Measurements from ENCODE around the gene SKI.

The SKI gene

DNA sequence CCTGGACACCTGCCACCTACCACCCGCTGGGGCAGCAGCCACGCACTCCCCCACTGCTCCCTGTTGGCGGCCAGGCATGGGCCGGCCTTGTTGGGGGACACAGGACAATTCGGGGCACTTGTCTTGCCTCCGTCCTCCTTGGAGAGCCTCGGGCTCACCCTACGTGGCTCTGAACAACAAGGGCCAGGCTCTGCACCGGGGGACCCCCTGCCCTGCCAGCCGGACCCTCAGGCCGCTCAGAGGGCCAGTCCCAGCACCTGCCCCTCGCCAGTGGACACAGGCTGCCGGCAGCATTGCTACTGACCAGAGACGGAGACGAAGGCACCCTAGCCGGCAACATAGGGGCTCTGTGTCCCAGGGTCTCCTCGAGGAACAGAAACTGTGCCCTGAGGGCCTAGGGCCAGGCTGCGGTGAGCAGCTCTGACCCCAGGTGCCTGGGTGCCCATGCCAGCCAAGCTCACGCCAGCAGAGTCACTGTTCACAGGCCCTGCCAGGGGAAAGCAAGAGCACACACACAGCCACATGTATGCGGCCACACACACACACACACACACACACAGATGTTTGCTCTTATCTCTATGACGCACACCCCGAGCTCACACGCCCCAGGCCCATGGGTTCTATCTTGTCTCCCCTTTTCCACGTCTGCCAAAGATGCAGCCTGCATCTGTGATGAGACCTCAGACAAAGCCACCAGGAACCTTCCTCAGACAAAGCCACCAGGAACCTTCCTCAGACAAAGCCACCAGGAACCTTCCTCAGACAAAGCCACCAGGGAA is 117.4 kb downstream of the SKI start:
- DNase-seq = peak; percentile 41

DNA sequence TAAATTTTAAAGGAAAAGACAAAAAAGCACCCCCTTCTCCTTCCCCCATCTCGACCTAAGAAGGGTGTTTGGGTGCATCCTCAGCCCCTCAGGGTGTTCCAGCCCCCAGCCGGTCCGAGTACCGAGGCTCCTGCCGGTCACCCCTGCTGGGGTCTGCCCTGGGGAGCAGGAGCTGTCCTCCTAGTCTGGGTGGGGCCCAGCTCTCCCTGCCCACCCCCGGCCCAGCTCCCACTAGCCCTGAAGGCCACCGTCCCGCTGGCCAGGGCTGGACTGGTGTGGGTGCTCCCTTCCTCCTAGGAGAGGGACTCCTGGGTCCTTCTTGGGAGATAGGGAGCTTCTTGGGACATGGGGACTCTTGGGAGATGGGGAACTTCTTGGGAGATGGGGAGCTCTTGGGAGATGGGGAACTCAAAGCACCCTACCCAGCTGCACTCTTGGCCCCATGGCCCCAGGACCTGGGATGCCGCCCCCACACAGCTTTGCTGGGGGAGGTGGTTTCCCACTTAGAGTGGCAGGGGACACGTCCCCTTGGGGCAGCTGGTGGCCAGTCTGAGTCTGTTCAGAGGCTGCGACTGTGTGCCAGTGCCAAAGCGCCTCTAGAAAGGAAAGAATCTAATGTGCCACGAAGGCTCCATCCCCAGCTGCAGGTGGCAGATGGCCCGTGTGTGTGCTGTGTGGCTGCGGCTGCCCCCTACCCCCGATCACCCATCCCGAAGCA is 118.7 kb downstream of the SKI start:
- DNase-seq = no peak

DNA sequence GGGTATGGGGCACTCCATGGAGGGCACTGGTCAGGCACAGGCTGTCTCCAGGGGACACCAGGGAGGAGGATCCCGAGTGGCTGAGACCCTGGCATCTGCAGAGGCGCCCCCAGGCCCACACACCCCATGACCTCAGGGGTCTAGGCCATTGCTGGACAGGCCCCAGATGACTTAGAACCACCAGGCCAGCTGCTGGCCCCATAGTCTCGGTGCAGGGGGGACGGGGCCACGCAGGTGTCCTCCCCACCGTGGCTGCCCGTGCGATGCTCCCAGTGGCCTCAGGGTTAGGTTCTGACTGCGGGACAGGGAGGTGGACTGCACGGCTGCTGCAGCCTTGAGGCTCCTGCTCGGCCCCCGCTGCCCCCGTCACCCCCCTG is 119.3 kb downstream of the SKI start:
- no peak for DNase-seq

DNA sequence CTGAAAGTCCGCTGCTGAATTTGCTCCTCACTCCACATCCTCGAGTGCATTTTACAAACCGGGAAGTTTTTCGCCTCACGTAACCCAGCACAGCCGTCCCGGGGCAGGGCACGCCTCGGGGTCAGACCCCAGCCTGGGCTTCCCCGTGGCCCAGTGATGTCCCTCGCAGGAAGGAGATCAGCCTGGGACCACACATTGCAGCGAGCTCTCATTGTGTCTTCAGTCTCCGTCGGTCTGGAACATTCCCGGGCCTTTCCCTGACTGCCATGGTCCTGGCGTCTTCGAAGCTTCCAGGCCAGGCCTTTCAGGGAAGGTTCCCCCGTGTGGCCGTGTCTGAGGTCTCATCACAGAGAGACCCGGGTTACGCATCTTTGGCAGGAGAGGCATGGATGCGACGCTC is 119.8 kb downstream of the SKI start:
- DNase-seq = no peak

DNA sequence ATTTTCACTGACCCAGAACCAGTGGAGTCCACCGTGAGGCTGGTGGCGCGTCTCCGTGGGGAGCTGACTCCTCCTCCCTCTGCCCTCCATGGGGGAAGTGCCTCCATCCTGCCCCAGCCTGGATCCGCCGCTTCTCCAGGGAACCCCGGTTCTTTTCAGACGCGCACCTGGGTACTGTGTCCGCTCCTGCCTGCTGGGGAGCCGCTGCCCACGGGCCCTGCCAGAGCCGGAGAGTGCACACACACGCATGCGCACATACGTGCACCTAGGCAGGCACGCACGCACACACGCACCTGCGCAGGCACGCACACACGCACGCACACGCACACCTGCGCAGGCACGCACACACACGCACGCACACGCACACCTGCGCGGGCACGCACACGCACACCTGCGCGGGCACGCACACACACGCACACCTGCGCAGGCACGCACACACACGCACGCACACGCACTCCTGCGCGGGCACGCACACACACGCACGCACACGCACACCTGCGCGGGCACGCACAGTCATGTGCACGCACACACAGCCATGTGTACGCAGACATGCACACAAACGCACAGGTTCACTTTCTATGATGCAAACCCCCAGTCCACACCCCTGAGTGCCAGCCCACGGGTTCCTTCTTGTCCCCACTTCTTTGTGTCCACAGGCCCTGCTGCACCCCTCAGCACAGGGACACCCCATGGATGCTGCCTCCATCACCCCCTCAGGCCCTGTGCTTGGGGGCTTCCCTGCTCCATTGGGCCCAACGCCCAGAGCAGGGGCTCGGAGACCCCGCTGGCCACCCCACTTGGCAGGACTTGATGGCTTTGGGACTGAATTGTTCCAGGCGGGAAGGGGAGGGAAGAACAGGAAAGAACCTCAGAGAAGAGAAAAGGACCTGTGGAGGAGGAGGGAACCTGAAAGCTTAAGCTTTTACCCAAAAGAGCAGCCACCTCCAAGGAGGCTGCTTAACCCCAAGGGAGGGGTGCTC is 120.5 kb downstream of the SKI start:
- DNase-seq = no peak

DNA sequence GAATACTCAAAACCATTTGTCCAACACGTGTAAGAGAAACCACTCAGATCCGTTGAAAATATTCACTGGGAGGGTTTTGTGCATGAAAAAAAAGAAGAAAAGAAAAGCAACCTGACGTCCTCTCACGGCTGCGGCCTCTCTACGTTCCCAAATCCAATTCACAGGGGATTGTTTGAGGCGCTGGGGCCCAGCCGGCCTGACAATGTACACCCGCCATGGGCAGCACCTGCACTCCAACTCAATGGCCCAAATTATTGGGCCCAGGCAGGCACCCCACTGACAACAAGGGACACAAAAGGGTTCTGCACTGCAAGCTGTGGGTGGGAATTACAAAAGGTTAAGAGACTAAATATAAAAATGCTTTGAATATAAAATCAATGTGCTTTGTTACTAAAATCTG is 121.7 kb downstream of the SKI start:
- no peak for DNase-seq

DNA sequence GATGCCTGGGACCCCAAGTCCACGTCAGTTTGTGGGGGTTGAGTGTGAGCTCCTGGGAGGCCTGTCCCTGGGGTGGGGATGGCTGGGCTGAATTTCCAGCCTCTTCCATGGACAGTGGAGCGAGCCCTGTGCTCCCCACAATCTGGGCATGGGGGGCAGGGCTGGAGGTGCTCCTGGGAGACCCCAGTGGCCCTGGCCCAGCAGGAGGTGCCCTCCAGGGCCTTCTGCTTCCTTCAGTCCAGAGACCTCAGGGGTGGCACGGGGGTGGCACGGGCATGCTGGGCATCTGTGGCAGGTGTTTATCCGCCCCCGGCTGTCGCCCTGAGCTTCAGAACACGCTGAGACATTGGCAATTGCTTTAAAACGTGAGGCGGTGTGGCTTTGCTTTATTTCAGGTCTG is 122.4 kb downstream of the SKI start:
- DNase-seq = no peak

DNA sequence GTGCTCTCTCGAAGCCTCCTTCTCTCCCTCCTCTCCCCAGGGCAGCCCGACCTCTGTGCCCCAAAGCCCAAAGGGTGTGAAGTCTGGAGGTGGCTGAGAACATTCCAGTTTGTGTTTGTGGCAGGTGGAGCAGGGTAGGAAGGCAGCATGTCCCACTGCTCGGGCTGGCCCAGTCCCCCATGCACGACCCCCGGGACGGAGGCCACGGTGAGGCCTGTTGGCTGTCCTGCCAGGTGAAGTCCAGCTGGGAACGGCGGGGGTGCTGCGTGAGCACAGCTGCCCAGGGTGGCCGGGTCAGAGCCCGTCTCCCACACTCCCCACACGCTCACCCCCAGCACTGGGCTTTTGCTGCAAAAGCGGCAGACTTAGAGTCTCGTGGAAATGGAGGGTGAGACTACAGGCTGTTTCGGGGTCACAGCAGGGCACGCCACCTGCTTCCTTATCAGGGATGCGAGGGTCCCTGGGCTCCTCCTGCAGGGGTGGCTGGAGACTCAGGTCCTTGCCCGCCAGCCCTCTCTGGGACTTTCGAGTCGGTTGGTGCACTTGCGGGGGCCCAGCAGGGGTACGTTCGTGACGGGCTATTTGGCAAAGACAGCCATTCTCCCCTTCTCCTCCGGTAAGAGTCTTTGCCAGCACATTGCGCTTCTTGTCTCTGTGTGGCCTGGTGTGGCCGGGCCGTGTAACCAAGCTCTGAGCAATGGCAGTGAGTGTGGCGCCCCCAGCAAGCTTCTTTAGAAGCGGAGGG is 123.0 kb downstream of the SKI start:
- no peak for DNase-seq

DNA sequence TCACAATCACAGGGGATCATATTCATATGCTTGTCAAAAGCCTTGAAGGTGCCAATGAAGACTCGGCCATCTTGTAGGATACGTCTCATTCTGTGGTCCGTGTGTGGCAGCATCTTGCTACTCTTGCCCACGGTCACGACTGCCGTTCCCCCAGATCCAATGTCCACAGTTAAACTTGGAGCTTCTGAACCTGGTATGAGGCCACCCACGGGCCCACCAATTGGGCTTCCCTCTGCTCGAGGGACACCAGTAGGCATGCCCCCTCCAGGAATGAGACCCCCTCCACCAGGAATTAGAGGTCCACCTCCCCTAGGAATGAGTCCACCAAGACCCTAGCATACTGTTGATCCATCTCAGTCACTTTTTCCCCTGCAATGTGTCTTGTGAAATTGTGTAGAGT is 123.6 kb downstream of the SKI start:
- DNase-seq = no peak

DNA sequence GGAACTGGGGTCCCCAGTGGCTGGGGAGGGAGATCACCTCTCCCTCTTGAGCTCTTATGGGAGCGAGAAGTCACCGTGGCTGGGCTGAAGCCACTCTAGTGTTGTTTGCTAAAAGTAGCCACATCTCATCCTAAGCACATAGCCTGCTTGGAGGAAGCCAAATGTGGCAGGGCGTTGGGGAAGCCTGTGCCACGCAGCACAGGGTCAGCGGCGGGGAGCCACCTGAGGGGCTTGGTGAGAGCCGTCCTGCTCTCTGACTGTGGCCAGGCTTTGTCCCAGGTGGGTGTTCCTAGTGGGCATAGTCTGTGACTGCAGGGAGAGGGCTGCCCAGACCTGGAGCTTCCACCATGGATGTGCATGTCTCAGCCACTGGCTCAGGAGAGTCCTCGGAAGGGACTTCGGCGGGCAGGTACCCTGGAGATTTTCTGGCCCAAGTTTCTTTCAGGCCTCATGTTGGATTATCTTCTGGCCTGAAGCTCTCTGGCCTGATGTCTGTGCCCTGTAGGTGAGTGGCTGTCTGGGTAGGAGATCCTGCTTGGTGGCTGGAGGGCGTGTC is 124.3 kb downstream of the SKI start:
- DNase-seq = no peak

DNA sequence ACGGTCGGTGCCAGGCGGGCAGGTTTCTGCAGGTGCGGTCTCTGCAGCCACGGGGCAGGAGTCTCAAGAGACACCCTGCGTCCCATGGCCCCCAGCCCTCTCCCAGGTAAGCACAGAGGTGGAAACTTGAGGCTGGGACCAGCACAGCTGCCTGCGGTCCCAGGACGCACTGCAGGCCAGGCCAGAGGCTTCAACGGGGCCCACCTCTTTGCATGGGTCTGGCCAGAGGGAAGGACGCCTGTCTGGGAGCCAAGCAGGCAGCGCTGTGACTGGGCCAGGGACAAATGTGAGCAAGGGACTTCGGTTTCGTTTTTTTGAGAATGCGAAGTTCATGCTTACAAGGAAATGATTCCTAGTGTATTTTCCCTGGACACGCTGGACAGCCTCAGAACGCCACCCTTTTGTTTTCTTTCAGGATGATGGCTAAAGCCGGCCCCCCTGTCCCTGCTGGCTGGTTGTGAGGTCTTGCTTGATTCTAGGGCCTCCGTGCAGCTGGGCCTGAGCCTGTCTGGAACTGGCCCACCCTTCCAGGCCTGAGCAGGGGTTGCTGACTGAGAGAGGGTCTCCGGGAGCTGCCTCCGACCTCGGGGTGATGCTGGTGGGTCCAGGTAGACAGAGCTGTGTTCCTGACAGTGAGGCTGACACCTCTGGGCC is 124.9 kb downstream of the SKI start:
- DNase-seq = no peak

DNA sequence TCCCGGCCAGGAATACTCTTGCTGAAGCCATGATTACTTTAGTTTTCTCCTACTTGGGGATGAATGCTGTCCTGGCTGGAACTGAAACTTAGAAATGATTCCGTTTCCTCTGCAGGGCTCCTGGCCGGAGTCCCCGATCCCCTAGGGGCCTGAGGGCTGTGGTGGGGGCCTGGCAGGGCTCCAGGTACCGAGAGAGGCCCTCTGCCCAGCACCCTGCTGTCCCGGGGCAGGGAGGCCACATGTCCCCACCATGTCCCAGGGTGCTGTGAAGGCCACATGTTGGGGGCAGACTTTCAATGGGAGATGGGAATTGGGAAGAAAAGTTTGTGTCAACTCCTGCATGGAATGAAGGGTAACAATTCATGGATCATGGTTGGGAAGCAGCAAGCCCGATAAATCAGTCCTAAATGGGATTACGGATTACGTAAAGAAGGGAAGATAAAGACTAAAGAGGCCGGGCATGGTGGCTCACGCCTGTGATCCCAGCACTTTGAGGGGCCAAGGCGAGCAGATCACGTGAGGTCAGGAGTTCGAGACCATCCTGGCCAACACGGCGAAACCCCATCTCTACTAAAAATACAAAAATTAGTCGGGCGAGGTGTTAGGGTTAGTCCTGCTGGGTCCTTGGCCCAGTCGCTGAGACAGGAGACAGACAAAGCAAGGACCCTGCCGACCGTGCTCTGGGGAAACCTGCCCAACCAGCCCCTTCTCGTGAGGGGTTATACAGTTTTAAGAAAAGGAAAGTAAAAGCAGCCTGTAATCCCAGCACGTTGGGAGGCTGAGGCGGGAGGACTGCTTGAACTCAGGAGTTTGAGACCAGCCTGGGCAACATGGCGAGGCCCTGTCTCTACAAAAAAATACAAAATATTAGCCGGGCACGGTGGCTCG is 125.7 kb downstream of the SKI start:
- no peak for DNase-seq

DNA sequence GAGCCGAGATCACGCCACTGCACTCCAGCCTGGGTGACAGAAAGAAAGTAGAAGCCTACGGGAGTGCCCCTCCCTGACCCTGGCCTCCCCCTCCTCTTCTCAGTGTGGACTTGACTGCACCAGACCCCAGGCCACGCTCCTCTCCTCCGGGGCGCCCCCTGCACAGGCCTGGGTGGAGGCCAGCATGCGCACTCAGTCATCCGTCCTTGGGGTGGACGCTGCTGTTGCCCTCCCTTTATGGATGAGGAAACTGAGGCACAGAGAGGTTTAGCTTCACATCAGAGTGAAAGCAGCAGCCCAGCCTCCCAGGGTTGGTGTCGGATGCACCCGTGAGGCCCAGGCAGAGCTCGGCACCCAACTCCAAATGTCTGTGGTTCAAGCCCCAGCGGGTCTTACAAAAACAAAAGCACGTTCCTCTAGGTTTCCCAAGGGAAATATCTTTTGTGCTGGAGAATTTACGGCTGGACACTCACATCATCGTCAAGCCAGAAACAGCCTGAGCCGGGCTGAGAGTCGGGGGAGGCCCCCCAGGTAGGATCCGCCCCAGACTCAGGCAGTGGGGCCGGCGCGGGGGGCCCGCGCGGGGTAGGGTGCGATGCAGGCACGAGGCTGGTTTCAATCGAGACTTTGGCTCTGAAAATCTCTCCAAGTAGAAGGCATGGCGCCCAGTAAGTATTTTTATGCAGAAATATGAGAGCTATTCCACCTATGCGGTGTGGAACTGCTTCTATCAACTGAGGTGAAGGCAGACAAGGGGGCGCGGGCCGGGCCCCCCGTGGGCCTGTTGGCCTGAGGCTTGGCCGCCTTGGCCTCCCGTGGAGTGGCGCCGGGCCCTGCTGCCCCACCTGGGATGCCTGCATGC is 126.6 kb downstream of the SKI start:
- DNase-seq = no peak

DNA sequence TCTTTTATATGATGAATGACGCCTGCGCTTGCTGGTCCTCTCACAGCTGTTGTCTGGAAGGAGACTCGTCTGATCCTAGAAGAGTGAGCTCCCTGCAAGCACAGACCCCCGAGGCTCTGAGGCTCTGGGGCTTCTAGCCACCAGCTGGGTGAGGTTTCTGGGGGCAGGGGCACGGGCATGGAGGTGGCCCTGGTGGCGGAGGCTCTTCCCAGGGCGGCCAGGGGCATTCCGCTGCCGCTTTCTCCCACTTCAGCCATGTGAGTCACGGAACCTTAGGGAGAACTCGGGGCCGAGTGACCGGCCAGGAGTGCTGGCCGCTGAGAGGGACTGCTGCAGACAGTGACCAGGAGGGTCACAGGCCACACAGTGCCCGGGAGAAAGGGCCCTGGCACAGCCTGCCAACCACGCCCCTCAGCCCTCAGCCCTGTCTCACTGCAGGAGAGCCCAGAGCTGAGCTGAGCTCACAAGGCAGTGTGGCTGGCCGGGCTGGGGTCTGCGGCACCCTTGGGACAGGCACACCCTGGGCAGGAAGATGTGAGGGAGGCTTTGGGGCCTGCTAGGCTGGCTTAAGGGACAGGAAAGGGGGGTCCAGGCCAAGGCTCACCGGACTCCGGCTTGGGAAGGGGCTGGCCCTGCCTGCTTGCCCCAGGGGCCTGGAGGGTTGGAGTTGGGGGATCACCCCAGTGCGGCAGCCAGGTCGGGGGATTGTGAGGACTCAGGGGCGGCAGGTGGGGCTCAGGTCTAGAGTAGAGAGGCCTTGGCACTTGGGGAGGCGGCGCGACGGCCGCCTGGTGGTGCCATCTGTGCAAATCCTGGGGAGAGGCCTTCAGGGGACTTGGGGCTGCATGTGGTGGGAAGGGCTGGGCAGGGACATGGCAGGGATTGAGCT is 127.5 kb downstream of the SKI start:
- DNase-seq = no peak

DNA sequence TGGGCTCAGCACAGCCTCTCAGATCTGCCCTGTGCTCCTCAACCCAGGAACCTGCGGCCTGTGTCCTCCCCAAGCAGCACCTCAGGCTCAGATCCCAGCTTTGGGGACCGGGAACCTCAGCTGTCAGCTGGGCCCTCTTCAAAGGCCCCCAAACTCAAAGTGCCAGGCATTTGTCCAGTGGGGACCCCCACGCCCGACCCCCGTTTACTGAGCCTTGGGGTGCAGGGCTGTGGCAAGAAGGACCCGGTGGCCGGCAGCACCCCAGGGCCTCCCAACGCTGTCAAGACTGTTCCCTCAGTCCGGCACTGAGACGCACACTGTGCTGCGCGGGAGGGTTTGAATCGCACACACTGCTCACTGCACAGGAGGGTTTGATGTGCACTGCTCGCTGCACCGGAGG is 128.3 kb downstream of the SKI start:
- DNase-seq = no peak

DNA sequence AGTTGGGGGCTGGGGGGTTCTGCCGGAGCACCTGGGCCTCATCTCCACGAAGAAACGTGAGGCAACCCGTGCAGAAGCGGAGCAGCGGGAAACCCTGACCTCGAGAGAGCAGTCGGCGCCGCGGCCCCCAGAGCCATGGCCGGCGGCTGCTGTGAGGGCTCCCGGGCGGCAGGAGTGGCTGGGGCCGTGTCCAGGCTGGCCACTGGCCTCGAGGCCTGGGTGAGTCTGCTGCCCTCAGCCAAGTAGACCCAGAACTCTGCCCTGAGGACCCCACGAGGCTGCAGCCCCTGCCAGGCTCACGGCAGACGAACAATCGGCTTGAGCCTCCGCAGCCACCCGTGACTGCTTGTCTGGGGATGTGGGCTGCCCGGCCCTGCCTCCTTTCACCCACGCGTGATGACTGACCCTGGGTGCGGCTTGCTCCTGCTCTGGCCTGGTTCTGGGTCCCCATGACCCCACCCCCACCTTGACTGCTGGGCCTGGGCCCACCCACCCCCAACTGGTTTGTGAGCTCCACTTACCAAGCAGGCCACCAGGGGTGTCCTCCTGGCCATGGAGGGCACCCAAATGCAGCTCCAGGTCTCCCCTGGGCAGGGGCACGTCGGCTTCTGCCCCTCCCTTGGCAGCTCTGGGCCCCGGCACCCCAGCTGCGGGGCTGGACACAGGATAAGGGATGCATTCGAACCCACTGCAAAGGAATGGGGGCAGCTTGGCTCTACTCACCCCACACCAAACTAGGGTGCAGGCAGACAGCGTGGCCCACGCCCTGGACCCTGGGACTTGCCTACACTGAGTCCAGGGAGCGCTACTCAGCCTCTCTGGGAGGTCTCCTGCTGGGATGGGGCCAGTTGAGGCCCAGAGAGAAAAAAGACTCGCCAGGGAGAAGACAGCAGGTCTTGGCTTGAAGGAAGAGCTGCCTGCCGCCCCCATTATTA is 129.1 kb downstream of the SKI start:
- no peak for DNase-seq

DNA sequence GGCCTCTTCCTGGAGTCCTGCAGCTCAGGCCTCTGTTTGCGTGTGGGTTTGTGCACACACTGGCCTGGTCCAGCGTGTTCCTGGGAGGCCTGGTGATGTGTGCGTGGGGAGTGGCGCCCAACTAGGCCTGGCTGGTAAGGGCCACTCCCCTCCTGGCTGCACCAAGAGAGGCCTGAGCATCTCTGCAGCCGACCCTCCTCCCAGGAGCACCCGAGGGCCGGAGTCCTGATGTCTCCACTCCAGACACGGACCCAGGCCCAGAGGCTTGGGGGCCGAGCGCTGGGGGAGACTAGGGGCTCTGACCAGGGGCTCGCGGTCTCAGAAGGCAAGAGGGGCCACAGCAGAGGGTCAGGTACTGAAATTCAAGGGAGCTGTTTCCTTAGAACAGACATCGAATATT is 130.0 kb downstream of the SKI start:
- DNase-seq = no peak

Data from DMS53 (cell line).